Measurements from ENCODE around the gene DHRS13.

DHRS13 gene, protein sequence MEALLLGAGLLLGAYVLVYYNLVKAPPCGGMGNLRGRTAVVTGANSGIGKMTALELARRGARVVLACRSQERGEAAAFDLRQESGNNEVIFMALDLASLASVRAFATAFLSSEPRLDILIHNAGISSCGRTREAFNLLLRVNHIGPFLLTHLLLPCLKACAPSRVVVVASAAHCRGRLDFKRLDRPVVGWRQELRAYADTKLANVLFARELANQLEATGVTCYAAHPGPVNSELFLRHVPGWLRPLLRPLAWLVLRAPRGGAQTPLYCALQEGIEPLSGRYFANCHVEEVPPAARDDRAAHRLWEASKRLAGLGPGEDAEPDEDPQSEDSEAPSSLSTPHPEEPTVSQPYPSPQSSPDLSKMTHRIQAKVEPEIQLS

DNA sequence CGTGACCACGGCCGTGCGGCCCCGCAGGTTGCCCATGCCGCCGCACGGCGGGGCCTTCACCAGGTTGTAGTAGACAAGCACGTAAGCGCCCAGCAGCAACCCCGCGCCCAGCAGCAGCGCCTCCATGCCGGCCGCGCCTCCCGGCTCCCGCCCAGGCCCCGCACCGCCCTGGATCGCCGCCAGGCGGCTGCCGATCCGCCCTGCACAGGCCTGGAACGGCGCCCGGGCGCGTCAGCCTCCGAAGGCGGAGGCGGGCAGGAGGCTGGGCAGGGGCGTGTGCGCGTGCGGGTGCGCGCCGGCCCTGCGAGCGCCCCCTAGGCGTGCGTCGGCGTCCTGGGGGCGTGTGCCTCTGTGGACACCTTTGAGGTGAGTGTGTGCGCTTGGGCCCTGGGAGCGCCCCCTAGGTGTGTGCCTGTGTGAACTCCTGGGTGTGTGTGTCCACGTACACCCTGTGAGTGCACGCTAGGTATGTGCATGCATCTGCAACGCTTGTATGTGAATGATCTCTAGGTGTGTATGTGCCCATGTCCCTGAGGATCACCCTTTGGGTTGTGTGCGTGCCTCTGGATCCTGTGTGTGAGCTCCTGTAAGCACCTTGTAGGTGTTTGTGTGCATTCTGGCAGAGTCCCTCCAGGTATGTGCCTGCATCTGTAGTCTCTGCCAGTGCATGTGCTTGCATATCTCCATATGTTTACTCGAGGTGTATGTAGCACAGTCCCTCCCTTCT, at the start of gene DHRS13:
Gene DHRS13, minus strand, starts transcription at position 261 of the 727 bp plus-strand sequence. Its CDS starts 135 bp downstream, at position 126.
- DNase-seq = peak; percentile 93

DNA sequence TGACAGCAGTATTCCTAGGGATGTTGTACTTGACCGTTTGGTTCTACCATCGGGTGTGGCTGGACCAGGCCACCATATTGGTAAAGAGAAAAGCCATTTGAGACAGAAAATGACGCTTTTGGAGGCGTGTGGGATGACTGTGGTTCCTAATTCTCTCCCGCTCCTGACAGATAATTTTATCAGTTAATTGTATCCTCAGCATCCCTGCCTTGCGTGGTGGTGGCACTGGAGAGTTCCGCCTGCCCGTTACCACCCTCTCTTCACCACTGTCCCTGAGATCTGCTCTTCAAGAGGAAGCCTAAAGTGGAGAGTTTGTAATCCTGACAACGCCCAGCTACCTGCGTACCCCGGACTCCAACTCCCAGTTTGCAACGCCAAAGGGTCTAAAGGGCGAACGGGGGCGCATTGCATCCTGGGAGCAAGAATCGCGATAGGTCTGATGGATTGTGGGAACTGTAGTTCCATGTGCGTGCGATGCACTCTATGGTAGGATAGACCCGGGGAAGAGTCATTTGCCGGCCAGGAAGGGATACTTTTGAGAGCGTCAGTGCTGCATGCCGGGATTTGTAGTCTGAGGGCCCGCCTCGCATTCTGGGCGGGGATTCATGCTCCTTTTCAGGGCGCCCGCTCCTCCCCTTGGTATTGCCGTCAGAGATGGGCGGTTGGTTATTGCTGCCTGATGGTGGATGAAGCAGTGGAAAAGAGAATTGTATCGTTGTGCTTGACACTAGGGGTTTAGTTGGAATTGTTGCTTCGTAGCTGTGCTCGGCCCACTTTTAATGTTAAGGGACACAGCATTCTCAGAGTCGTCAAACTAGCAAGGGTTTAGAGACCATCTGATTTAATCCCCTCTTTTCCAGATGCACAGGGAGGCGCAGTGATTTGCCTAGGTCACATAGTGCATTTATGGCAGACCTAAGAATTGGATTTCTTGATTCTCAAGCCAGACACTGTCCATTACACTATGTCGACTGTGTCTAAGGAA, 49.4 kb upstream of the DHRS13 start:
- peak; percentile 93 for DNase-seq

DNA sequence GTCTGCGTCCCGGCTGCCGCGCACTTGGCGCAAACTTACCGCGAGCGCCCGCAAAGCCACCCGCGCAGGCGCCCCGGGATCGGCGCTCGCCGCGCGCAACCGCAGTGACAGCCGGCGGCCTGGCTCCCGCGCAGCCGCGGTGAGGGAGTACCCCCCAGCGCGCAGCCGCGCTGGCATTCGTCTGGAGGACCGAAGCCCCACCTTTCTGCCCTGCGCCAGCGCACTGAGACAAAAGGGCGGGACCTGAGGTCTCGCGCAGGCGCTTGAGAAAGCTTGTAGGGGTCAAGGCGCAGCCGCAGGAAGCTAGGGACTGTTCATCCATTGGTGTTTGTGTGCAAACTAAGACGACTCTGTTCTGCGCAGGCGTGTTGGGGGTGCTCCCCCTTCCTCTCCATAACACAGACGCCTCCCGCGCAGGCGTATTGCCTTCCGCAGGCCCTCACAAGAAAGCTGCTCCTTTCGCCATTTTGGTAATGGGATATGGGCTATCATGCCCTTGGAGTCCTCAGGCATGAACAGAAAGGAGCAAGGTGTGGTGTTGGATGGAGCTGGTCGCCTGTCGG, 48.6 kb upstream of the DHRS13 start, which contains the start of gene PHF12:
Gene PHF12, minus strand, starts transcription at position 91 of the 563 bp plus-strand sequence. CDS start 558 bp downstream, outside the sequence.
- DNase-seq = peak; percentile 100

GRCh38 chr17:28950752-28951427, 48.0 kb upstream of the DHRS13 start:
- DNase-seq = no peak

GRCh38 chr17:28950017-28950751, 47.3 kb upstream of the DHRS13 start:
- peak; percentile 32 for DNase-seq

GRCh38 chr17:28949185-28950016, 46.5 kb upstream of the DHRS13 start:
- DNase-seq = peak; percentile 32

- no peak for DNase-seq
Measured at GRCh38 chr17:28948873-28949184, 46.0 kb upstream of the DHRS13 start.

- DNase-seq = no peak
Measured at GRCh38 chr17:28948342-28948741, 45.5 kb upstream of the DHRS13 start.

DNA sequence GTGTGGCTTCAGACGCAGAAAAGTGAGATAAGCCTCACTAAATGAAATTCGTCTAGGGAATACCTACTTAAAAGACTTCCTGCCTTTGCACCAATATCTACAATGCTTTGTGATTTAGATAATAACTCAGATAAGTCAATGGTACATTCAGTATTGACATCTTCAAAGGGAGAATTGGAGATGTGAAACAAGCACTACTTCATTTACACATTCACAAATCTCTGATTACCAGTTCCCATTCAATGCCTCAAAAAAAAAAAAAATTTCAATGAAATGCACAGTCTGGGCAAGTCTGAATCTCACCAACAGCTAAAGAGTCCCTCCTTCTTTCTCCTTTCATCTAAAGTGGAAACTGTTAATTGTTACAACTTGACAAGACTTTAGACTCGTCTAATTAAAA, 44.8 kb upstream of the DHRS13 start:
- no peak for DNase-seq

GRCh38 chr17:28946239-28946638, 43.4 kb upstream of the DHRS13 start:
- DNase-seq = no peak

DNA sequence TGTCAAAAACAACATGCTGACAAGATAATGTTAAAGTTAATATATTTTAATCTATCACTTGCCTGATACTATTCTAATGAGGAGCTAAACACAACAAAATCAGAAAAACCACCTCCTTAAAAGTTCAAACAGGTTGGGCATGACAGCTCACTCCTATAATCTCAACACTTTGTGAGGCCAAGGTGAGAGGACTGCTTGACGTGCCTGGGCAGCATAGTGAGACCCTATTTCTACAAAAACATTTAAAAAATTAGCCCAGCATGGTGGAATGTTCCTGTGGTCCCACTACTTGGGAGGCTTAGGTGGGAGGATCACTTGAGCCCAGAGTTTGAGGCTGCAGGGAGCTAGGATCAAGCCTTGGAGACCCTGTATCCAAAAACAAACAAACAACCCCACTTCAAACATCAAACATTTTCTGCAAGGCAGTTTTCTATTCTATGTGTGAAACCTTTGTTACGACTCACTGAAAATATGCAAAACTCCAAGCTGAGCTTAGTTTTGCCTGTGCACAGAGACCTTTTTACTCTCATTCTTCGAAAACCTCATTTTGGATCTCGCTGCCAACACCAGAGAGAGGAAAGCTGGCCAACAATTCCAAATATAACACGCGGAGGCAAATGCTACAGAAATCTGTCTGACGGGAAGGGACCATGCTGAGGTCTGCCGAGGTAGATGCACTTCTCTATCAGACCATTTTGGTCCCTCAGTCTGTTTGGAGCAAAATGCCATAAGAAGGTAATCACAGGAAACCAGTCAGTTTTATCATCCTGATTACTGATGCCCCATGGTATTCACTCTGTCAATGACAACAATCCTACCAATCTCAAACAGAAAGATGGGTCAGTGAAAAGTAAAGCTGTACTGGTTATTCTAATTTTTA, 42.2 kb upstream of the DHRS13 start:
- DNase-seq = no peak

- DNase-seq = no peak
Measured at GRCh38 chr17:28944343-28944742, 41.5 kb upstream of the DHRS13 start.

DNA sequence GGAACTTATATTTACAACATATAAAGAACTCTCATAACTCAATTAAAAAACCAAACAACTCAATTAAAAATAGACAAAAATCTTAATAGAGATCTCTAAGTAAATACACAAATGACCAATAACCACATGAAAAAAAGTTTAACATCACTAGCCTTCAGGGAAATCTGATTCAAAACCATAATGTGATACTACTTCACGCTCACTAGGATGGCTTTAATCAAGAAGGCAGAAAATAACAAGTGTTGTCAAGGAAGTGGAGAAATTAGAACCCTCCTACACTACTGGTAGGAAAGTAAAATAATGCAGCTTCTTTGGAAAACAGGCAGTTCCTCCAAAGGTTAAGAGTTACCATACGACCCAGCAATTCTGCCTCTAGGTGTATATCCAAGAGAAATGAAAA, 40.0 kb upstream of the DHRS13 start:
- no peak for DNase-seq

DNA sequence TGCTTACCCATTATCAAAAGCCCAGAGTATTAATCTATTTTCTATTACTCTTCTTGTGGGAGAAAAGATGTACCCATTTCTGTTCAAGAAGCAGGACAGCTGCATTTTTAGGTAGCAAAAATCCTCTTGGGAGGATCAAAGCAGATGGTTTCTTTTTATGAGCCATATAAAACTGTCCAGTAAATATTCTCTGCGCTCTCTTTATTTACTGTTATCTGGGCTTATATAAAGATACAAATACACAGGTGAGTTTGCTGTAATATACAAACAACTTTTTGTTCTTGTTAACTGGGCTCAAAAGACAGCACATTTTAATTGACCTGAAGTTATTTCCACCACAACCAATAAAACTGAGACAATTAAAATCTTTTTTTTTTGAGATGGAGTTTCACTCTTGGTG, 38.4 kb upstream of the DHRS13 start:
- DNase-seq = no peak

DNA sequence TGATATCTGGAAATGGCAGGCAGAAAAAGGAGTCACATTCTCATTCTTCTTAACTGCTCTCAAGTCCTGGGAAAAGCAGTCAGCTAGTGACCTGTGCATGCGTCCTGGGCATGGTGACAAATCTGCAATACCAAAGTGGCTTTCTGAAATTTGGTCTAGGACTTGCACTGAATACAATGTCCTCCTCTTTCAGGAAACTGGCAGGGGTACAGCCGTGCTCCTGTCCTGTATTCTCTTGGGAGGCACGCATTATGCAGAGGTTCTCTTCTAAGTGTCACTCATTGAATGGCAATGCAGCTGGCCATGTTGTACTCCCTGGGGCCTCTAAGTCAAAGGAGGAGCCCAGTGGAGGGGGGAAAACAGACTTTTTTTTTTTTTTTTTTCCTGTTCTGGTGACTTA, 37.8 kb upstream of the DHRS13 start:
- DNase-seq = no peak

DNA sequence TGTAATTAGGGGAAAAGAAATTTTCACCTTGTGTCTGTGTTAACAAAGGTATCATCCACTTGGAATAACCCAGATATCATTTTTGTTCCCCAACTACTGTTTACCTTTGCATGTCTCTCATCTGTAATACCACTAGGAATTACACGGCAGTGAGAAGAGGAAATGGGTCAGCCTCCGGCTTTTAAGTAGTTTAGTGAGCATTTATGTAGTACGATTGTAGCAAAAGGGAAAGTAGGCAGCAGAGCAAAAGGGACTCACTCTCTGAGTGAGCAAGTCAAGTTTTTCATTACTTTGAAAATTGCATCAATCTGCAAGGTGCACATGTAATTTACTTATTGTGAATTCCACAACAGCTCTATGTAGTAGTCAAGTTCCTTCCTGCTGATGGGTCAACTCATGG, 37.3 kb upstream of the DHRS13 start:
- DNase-seq = no peak

DNA sequence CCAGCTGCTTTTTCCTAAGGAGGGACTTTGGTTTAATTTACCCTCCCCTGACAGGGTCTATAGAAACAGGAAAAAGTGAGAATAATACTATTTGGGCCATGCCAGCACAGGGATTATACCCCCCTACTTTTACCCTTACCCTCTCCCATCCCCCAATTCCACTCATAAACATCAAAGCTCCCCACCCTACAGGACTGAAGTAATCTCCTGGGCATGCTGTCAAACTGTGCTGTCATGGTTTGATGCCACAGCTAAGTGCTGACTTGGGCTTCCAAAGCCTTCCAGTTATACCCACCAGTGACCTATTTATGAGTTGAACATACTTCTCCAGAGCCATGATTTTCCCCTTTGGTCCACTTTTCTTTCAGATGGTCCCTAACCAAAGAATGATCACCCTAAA, 35.7 kb upstream of the DHRS13 start:
- no peak for DNase-seq

- no peak for DNase-seq
Measured at GRCh38 chr17:28937044-28937729, 34.3 kb upstream of the DHRS13 start.
